Measurements from ENCODE around the gene KIF2C.
"Not testable (repeated sequence)": the region's sequence is repeated elsewhere in the genome, so short reads cannot be mapped to it uniquely, and the experiment has no call there.

The KIF2C gene

GRCh38 chr1:44733784-44734183 lies 5.9 kb upstream of the KIF2C start:
- WGBS (ENCODE audit: insufficient coverage): no CpG with 5 or more reads among the region's 1 CpG
- Histone ChIP-seq H3K27ac (ENCODE audit: insufficient read depth in 1 of 2, low read depth in 1 of 2, low read length in 2 of 2, poor library complexity in 1 of 2, severe bottlenecking in 2 of 2) (no peak overlapping the region), H3K36me3 (ENCODE audit: control insufficient read depth in 4 of 4, insufficient read depth in 4 of 4, low read length in 3 of 4) (no peaks in the 10 kb centered on the region), H3K27me3 (replicated peaks in 2 of 5; ENCODE audit: control insufficient read depth in 4 of 5, insufficient read depth in 5 of 5, low read length in 4 of 5) (no peaks in the 10 kb centered on the region), H3K4me3 (ENCODE audit: control insufficient read depth in 1 of 7, extremely low read depth in 1 of 7, insufficient read depth in 4 of 7, low read depth in 2 of 7, low read length in 6 of 7) (no peak overlapping the region), H3K4me1 (ENCODE audit: control extremely low read depth in 1 of 4, control insufficient read depth in 4 of 4, insufficient read depth in 4 of 4, low read length in 3 of 4) (peaks cover 5 to 27% (median 16%) of the 10 kb centered on the region in 4 experiments), H3K9me3 (ENCODE audit: control extremely low read depth in 1 of 5, control insufficient read depth in 4 of 5, insufficient read depth in 2 of 5, low read depth in 1 of 5, low read length in 4 of 5) (no peaks in the 10 kb centered on the region)
- POLR2A ChIA-PET: interaction anchor here (0.7 kb wide), 1 partner anchor 85 kb away, joined by 5 read pairs; no protein-coding TSS in a partner anchor
- no peak for DNase-seq
- CTCF ChIA-PET: interaction anchor here (1.1 to 1.4 kb wide), 3 partner anchors 14 to 75 kb away, joined by 3 to 4 read pairs (median 3); no protein-coding TSS in a partner anchor

GRCh38 chr1:44735992-44736391 lies 3.6 kb upstream of the KIF2C start:
- no peaks in the 10 kb centered on the region for H3K36me3 ChIP-seq (ENCODE audit: control insufficient read depth in 4 of 4, insufficient read depth in 4 of 4, low read length in 3 of 4)
- WGBS (ENCODE audit: insufficient coverage): no CpG with 5 or more reads among the region's 1 CpG
- peaks cover 10 to 24% (median 16%) of the 10 kb centered on the region in 4 experiments for H3K4me1 ChIP-seq (ENCODE audit: control extremely low read depth in 1 of 4, control insufficient read depth in 4 of 4, insufficient read depth in 4 of 4, low read length in 3 of 4)
- H3K27me3 ChIP-seq (replicated peaks in 2 of 5; ENCODE audit: control insufficient read depth in 4 of 5, insufficient read depth in 5 of 5, low read length in 4 of 5): no peaks in the 10 kb centered on the region
- no peak for DNase-seq
- ChIA-PET POLR2A (no interaction called here), CTCF (interaction anchor here (0.8 kb wide), 1 partner anchor 40 kb away, joined by 4 read pairs; the partner anchor contains the start of gene RPS8)
- H3K9me3 ChIP-seq (ENCODE audit: control extremely low read depth in 1 of 5, control insufficient read depth in 4 of 5, insufficient read depth in 2 of 5, low read depth in 1 of 5, low read length in 4 of 5): no peaks in the 10 kb centered on the region
- no peak overlapping the region for H3K27ac ChIP-seq (ENCODE audit: insufficient read depth in 1 of 2, low read depth in 1 of 2, low read length in 2 of 2, poor library complexity in 1 of 2, severe bottlenecking in 2 of 2)
- H3K4me3 ChIP-seq (ENCODE audit: control insufficient read depth in 1 of 7, extremely low read depth in 1 of 7, insufficient read depth in 4 of 7, low read depth in 2 of 7, low read length in 6 of 7): no peak overlapping the region

- Histone ChIP-seq H3K27ac (ENCODE audit: insufficient read depth in 1 of 2, low read depth in 1 of 2, low read length in 2 of 2, poor library complexity in 1 of 2, severe bottlenecking in 2 of 2) (peak overlapping the region; percentile 76 to 91), H3K4me1 (ENCODE audit: control extremely low read depth in 1 of 4, control insufficient read depth in 4 of 4, insufficient read depth in 4 of 4, low read length in 3 of 4) (peaks cover 9 to 17% (median 13%) of the 10 kb centered on the region in 4 experiments), H3K4me3 (ENCODE audit: control insufficient read depth in 1 of 7, extremely low read depth in 1 of 7, insufficient read depth in 4 of 7, low read depth in 2 of 7, low read length in 6 of 7) (peak overlapping the region in 6 of 7 experiments; percentile 74 to 95 (median 88))
- POLR2A ChIA-PET: interaction anchor here (1.9 kb wide), 1 partner anchor 8 kb away, joined by 12 read pairs; the partner anchor contains the start of gene RNU5D-1
- not testable (repeated sequence) for DNase-seq; H3K27me3 ChIP-seq (replicated peaks in 2 of 5; ENCODE audit: control insufficient read depth in 4 of 5, insufficient read depth in 5 of 5, low read length in 4 of 5); H3K9me3 ChIP-seq (ENCODE audit: control extremely low read depth in 1 of 5, control insufficient read depth in 4 of 5, insufficient read depth in 2 of 5, low read depth in 1 of 5, low read length in 4 of 5); H3K36me3 ChIP-seq (ENCODE audit: control insufficient read depth in 4 of 4, insufficient read depth in 4 of 4, low read length in 3 of 4)
- CTCF ChIA-PET: interaction anchor here (1.2 kb wide), 1 partner anchor 58 kb away, joined by 4 read pairs; no protein-coding TSS in a partner anchor
- no CpG with 5 or more reads among the region's 1 CpG for WGBS (ENCODE audit: insufficient coverage)
Measured at GRCh38 chr1:44738953-44739306, 707 bp upstream of the KIF2C start.

GRCh38 chr1:44740179-44740617 lies 561 bp downstream of the KIF2C start:
- Histone ChIP-seq H3K27ac (ENCODE audit: insufficient read depth in 1 of 2, low read depth in 1 of 2, low read length in 2 of 2, poor library complexity in 1 of 2, severe bottlenecking in 2 of 2) (peak overlapping the region in 1 of 2 experiments; percentile 91), H3K36me3 (ENCODE audit: control insufficient read depth in 4 of 4, insufficient read depth in 4 of 4, low read length in 3 of 4) (peaks cover 0 to 16% (median 2%) of the 10 kb centered on the region in 4 experiments), H3K27me3 (replicated peaks in 2 of 5; ENCODE audit: control insufficient read depth in 4 of 5, insufficient read depth in 5 of 5, low read length in 4 of 5) (no peaks in the 10 kb centered on the region), H3K4me3 (ENCODE audit: control insufficient read depth in 1 of 7, extremely low read depth in 1 of 7, insufficient read depth in 4 of 7, low read depth in 2 of 7, low read length in 6 of 7) (peak overlapping the region; percentile 68 to 95 (median 88)), H3K4me1 (ENCODE audit: control extremely low read depth in 1 of 4, control insufficient read depth in 4 of 4, insufficient read depth in 4 of 4, low read length in 3 of 4) (peaks cover 9 to 17% (median 13%) of the 10 kb centered on the region in 4 experiments), H3K9me3 (ENCODE audit: control extremely low read depth in 1 of 5, control insufficient read depth in 4 of 5, insufficient read depth in 2 of 5, low read depth in 1 of 5, low read length in 4 of 5) (no peaks in the 10 kb centered on the region)
- ChIA-PET POLR2A (interaction anchor here (1.0 to 1.9 kb wide), 2 partner anchors 9 to 19 kb away, joined by 4 to 12 read pairs; partner anchors contain the start of gene RNU5D-1), CTCF (interaction anchor here (1.0 kb wide), 1 partner anchor 12 kb away, joined by 3 read pairs; no protein-coding TSS in a partner anchor)
- 6% methylated on average over 12 of the region's 14 CpGs for WGBS (ENCODE audit: insufficient coverage)
- DNase-seq: no peak

- Histone ChIP-seq H3K4me1 (ENCODE audit: control extremely low read depth in 1 of 4, control insufficient read depth in 4 of 4, insufficient read depth in 4 of 4, low read length in 3 of 4) (peaks cover 9 to 17% (median 13%) of the 10 kb centered on the region in 4 experiments), H3K4me3 (ENCODE audit: control insufficient read depth in 1 of 7, extremely low read depth in 1 of 7, insufficient read depth in 4 of 7, low read depth in 2 of 7, low read length in 6 of 7) (no peak overlapping the region), H3K27me3 (replicated peaks in 2 of 5; ENCODE audit: control insufficient read depth in 4 of 5, insufficient read depth in 5 of 5, low read length in 4 of 5) (no peaks in the 10 kb centered on the region), H3K27ac (ENCODE audit: insufficient read depth in 1 of 2, low read depth in 1 of 2, low read length in 2 of 2, poor library complexity in 1 of 2, severe bottlenecking in 2 of 2) (peak overlapping the region in 1 of 2 experiments; percentile 32), H3K9me3 (ENCODE audit: control extremely low read depth in 1 of 5, control insufficient read depth in 4 of 5, insufficient read depth in 2 of 5, low read depth in 1 of 5, low read length in 4 of 5) (no peaks in the 10 kb centered on the region), H3K36me3 (ENCODE audit: control insufficient read depth in 4 of 4, insufficient read depth in 4 of 4, low read length in 3 of 4) (peaks cover 0 to 38% (median 5%) of the 10 kb centered on the region in 4 experiments)
- CTCF ChIA-PET: interaction anchor here (0.9 to 2.3 kb wide), 3 partner anchors 12 to 42 kb away, joined by 3 to 7 read pairs (median 4); partner anchors contain the start of gene RNU5D-1
- no peak for DNase-seq
- POLR2A ChIA-PET: interaction anchor here (1.3 to 2.2 kb wide), 2 partner anchors 12 to 21 kb away, joined by 8 read pairs; partner anchors contain the start of gene RNU5D-1
- WGBS (ENCODE audit: insufficient coverage): no CpG with 5 or more reads among the region's 1 CpG
Measured at GRCh38 chr1:44743211-44743610, 3.6 kb downstream of the KIF2C start.

GRCh38 chr1:44747878-44748277 lies 8.2 kb downstream of the KIF2C start:
- H3K9me3 ChIP-seq (ENCODE audit: control extremely low read depth in 1 of 5, control insufficient read depth in 4 of 5, insufficient read depth in 2 of 5, low read depth in 1 of 5, low read length in 4 of 5): no peaks in the 10 kb centered on the region
- no peak for DNase-seq
- H3K36me3 ChIP-seq (ENCODE audit: control insufficient read depth in 4 of 4, insufficient read depth in 4 of 4, low read length in 3 of 4): peaks cover 5 to 56% (median 14%) of the 10 kb centered on the region in 4 experiments
- no peak overlapping the region for H3K4me3 ChIP-seq (ENCODE audit: control insufficient read depth in 1 of 7, extremely low read depth in 1 of 7, insufficient read depth in 4 of 7, low read depth in 2 of 7, low read length in 6 of 7)
- no peaks in the 10 kb centered on the region for H3K27me3 ChIP-seq (replicated peaks in 2 of 5; ENCODE audit: control insufficient read depth in 4 of 5, insufficient read depth in 5 of 5, low read length in 4 of 5)
- H3K4me1 ChIP-seq (ENCODE audit: control extremely low read depth in 1 of 4, control insufficient read depth in 4 of 4, insufficient read depth in 4 of 4, low read length in 3 of 4): no peaks in the 10 kb centered on the region
- 87% methylated on average over 2 of the region's 3 CpGs for WGBS (ENCODE audit: insufficient coverage)
- ChIA-PET POLR2A (interaction anchor here (0.5 to 1.0 kb wide), 2 partner anchors 27 to 52 kb away, joined by 4 read pairs; partner anchors contain the start of gene PLK3), CTCF (interaction anchor here (0.8 to 1.8 kb wide), 7 partner anchors 11 to 558 kb away, joined by 3 to 6 read pairs (median 4); partner anchors contain the start of gene RNU5D-1)
- no peak overlapping the region for H3K27ac ChIP-seq (ENCODE audit: insufficient read depth in 1 of 2, low read depth in 1 of 2, low read length in 2 of 2, poor library complexity in 1 of 2, severe bottlenecking in 2 of 2)

- Histone ChIP-seq H3K9me3 (ENCODE audit: control extremely low read depth in 1 of 5, control insufficient read depth in 4 of 5, insufficient read depth in 2 of 5, low read depth in 1 of 5, low read length in 4 of 5) (no peaks in the 10 kb centered on the region), H3K27me3 (replicated peaks in 2 of 5; ENCODE audit: control insufficient read depth in 4 of 5, insufficient read depth in 5 of 5, low read length in 4 of 5) (no peaks in the 10 kb centered on the region), H3K4me1 (ENCODE audit: control extremely low read depth in 1 of 4, control insufficient read depth in 4 of 4, insufficient read depth in 4 of 4, low read length in 3 of 4) (peaks cover 0 to 3% (median 0%) of the 10 kb centered on the region in 4 experiments), H3K4me3 (ENCODE audit: control insufficient read depth in 1 of 7, extremely low read depth in 1 of 7, insufficient read depth in 4 of 7, low read depth in 2 of 7, low read length in 6 of 7) (no peak overlapping the region), H3K27ac (ENCODE audit: insufficient read depth in 1 of 2, low read depth in 1 of 2, low read length in 2 of 2, poor library complexity in 1 of 2, severe bottlenecking in 2 of 2) (no peak overlapping the region), H3K36me3 (ENCODE audit: control insufficient read depth in 4 of 4, insufficient read depth in 4 of 4, low read length in 3 of 4) (peaks cover 19 to 87% (median 57%) of the 10 kb centered on the region in 4 experiments)
- no peak for DNase-seq
- WGBS (ENCODE audit: insufficient coverage): 75% methylated on average over 1 of the region's 2 CpGs
- POLR2A ChIA-PET: no interaction called here
- CTCF ChIA-PET: no interaction called here
Measured at GRCh38 chr1:44757420-44757819, 17.8 kb downstream of the KIF2C start.
